Limb (tissue), 2 donors: ENCODE data around the gene PRAF2.

Experiments used
- DNase-seq, 2 donors: peaks; one replicate each; pipeline ENCODE4 v3.0.0-alpha.2; 2016; ENCODE audit errors: extremely low spot score in 2 of 2

Gene PRAF2

DNA sequence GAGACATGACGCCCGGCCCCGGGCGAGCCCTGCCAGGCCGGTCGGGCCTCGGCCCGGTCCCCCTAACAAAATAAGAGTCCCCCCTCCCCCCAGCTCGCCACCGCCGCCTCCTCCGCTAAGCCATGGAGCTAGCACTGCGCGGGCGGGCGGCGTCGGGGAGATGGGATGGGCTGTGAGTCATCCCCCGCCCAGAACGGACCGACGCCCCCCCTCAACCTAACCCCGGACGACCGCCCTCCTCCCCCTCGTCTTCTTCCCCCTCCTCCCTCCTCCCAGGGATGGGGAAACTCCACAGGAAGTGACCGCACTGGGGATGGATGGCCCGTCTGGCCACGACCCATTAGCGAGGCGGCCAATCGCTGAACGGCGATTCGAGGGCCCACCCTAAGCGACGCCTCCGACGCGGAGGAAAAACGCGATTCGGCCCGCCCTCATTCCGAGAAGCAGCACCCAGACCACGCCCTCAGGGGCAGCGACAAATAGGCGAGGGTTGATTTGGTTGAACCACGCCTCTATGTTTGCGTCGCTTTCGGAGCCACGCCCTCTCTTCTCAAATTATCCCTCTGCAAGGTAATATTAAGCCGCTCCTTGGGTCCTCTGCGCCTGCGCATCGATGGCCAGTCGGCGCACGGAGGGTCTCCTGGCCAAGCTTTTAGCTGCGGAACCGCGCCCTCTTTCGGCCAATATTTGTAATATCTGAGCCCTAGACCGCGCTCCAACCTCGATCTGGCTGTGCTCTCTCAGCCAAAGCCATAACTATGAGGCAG is 30.4 kb downstream of the PRAF2 start, which contains the start of gene TFE3:
Gene TFE3 (minus strand): TSS at position 138 of the 767 bp plus-strand sequence. CDS start 131 bp downstream, at position 7.
- DNase-seq = peak; percentile 95 to 96

DNA sequence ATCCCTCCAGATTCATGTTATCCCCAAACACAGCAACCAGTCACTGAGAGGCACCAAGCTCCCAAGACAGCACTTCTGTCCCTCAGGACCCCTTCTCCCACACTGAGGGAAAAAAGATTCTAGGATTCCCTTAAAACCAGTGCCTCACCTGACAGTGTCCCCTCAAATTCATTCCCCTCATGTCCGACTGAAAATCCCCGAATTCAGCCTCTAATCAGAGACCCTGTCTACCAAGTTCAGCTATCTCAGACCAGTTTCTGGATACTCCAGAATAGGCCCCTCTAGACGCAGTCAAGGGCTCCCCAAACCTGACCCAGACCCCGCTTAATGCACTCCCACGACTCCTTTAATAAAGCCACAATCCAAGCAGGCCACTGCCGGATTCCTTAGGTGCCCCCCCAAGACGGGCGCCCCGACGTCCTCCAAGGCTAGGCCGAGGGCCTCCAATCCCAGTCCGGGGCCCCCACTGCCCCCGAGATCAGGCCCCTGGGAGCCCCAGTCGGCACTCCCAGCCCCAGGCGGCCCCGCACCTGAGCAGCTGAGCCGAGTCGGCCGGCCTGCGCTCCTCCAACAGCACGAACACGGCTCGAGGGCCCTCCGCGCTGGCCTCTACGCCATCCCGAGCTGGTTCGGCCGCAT is 31.1 kb downstream of the PRAF2 start:
- DNase-seq = no peak

DNA sequence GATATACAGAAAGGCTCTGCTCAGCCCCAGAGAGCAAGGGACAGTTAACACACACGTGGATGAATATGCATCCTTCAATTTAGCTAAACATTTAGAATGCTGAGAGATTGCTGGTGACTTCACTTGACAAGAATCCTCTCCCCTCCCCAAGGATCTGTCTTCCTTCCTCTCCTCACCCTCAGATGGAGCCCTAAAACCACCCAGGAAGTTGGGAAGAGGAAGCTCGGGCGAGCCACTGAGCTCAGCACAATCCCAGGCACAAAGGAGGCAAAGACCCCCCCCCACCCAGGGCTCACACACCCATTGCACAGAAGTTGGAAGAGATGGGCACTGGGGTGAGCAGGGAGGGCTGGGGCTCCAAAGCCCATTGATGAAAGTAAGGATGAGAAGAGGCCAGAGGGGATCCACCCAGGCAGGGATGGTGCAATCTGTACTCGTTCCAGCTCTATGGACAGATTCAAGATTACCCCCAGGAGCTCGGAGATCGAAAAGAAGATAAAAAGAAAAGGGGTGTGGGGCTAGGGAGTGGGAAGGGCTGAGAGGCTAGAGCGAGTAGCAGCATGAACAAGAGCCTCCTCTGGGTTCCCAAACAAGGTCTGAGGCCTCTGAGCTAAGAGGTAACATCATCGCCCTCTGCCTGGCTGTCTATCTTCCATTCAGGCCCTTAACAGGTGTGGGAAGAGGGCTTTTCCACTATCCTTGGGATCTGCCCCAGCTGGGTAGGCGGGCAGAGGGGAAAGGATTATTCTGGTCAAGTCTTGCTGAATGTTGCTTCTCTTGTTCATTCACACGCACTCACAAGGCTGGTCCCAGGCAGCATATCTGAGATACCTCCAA is 31.8 kb downstream of the PRAF2 start:
- no peak for DNase-seq

DNA sequence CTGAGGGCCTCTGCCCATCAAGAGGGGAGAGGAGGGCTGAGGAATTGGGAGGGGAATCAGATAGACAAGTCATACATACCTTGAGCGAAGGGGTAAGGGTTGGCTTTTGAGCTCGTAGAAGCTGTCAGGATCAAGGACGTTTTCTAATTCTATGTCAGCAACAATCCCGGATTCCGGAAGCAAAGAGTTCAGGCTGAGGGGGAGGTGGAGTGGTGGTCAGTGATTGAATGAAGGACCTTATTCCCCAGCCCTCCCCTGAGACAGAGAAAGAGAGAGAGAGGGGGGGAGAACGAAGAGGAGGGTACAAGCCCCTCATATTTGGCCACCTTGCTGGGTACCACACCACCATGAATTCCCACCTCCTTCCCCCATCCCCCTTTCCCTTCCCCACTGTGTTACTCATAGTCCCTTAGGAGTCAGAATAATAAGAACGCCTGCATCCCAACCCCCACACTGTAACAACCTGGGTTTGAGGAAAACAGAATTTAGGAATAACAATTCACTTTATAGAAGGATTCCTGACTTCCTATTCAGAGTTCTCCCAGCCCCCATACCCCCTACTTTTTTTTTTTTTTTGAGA is 33.3 kb downstream of the PRAF2 start:
- DNase-seq = no peak

DNA sequence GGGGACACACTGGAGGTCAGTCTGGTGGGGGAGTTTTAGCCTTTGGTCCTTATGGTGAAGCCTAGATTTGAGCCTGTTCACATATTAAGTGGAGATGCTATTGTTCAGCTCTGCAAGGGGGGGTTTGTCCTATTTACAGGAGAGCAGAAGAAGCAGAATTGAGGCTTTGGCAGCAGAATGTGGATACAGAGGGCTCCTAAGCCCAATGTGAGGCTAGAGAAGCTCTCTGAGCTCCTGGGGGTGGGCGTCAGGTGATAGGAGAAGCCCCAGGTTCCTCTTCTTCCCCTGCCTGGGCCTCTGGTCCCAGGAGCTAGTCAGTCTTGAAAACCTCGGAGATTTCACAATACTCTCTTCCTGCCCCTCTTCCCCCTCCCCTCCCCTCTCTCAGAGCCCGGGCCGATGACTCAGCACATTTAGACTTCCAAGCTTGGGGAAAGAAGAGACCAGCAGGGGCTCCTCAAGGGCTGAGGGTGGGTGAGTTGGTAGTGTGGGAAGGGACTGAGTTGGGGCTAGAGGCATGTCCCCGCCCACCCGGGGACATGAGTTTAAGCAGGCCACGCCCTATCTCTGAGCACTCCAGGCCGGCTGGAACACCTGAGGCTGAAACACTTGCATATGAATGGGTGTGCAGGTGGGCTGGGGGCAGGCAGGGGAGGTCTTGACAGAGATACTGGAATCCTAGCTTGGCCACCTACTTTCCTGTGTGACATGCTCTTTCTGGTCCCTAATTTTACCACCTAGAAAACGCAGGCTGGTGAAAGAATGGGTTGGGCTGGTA is 34.0 kb downstream of the PRAF2 start:
- peak; percentile 2 to 39 for DNase-seq

DNA sequence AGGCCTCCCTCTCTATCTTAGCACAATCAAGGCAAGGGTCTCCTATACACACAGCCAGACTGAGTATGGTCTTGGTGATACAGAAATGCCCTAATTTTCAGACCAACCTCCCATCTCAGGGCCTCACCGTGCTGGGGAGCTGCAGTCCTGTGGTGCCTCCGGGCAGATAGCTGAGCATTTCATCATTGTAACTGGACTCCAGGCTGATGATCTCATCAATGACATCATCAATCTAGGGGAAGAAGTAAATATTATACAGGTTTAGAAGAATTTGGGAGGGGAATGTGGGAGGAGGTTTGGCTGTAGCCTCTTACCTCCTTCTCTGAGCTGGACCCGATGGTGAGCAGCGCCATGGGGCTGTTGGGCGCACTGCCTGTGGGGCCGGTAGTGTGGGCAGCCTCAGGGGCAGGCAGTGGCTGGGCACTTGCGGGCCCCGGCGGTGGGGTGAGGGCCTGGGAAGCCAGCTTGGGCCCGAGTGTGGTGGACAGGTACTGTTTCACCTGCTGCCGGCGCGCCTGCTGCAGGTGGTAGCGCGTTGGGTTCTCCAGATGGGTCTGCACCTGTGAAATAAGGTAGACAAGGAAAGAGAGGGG is 35.8 kb downstream of the PRAF2 start:
- no peak for DNase-seq

DNA sequence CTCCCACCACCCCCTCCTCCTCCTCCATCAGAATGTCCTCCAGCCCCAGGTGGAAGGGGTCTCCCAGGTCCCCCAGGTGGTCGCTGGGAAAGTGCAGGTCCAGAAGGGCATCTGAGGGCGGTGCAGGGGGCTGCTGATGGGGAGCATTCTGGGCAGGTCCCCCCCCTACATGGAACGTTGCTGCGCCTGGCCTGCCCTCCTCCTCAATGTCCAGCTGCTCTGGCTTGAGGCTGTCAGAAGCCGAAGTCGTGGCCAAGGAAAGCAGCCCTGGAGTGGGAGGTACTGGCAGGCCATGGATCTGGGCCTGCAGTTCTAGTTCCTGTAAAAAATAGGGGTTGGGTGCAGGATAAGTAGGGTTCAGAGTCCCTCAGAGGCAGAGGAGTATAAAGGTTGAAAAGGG is 43.5 kb downstream of the PRAF2 start:
- DNase-seq = no peak

DNA sequence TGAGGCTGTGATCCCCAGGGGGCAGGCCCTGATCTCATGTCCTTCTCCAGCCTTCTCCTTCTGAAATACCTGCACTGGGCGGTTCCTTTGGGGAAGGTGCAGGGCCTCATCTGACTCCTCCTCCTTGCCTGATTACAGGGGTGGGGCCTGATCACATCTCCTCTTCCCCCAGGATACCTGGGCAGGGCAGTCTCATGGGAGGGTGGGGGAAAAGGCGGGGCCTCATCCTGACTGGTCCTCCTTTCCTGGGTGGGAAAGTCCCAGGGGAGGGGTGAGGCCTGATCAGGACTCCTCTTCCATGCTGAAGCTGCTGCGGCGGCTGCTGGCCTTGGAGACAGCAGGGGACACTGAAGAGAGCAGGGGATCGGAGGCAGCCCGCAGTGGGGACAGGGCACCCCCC is 43.9 kb downstream of the PRAF2 start:
- DNase-seq = no peak
